ENCODE results near the gene TAAR2.

- TF ChIP-seq CTCF (IDR thresholded peaks at IDR 0.05; ENCODE audit: low read depth, low read length) (peak; percentile 56), EZH2phosphoT487 (IDR thresholded peaks at IDR 0.05; ENCODE audit: low read depth) (no peak)
Measured at GRCh38 chr6:132598473-132598872, 25.6 kb downstream of the TAAR2 start.
